ENCODE data around the gene DSCAML1. TPM values are rescaled to one million over a fixed set of nuclear protein-coding genes. Genes with fewer than 3 reads are reported as not detected.
"Not testable (repeated sequence)": the region's sequence is repeated elsewhere in the genome, so short reads cannot be mapped to it uniquely, and the experiment has no call there.

DSCAML1 gene
- total RNA-seq, 1 experiment from 2014 or later, result not detected

DNA sequence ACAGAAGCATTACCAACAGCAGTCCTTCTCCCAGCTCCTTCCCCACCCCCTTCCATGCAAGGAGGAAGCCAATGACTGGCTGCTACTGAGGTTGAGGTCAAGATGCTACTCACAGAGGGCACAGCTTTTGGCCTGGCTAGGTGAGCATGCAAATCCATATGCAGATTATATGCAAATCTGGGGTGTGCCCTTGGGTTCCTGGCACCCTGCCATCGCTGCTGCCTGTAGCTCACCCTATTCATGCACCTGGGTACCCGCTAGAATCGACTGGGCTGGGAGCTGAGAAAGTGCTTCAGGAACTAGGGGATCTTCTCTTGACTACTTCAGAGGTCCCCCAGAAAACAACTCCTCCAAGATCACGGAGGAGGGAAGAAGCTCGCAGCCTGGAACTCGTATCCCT lies 4.0 kb downstream of the DSCAML1 start:
- no peak for DNase-seq (ENCODE audit: low read depth)

DNA sequence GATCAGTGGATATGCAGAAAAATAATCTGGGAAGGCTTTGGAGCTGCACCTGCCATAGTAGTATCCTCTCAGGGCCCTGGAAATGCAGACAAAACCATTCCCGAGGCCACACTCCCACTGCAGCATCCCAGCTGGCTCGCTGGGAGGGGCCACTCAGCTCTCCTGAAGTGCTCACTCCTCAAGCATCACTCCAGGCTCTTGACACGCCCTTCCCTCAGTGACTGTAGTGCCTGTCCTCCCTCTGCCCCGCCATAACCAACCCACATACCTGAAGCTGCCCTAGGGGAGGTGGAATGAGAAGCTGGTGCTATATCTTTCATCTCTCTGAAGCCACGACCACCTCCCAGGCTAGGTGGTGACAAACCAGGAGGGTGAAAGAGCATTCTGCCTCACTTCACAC lies 4.8 kb downstream of the DSCAML1 start:
- DNase-seq (ENCODE audit: low read depth), result no peak

DNA sequence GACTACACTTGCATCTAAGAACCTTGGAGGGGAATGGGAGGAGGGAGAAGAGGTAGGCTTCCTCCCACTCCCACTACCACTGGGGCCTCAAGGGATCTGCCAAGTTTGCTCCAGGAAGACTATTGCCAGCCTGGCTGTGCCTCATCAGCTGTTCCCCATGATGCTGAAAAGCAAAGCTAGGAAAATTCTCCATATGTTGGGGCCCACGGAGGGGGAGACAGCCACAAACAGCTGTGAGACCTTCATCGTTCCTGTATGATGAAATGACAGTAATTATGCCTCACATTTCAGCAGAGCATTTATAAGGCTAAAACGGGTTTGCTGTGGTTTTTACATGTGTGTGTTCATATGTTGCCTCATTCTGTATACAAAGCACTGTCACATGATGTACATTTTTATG lies 6.7 kb downstream of the DSCAML1 start:
- DNase-seq (ENCODE audit: low read depth), result no peak

DNA sequence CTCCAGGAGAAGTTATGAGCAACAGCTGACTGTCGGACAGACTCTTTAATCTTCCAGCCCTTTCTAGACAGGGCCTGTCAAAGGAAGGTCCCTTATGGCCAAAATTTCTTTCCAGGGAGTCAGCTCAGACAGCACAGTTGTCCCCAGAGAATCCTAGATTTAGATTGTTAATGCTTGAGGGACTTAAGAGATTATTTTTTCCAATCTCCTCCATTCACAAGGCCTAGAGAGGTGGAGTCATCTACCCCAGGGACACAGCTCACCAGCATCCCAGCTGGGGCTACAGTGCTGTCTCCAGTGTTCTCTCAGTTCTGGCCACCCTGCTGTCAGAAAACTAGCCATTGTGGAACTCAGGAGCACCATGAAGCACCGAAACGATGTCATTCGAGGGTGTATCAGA lies 7.8 kb downstream of the DSCAML1 start:
- no peak for DNase-seq (ENCODE audit: low read depth)

DNA sequence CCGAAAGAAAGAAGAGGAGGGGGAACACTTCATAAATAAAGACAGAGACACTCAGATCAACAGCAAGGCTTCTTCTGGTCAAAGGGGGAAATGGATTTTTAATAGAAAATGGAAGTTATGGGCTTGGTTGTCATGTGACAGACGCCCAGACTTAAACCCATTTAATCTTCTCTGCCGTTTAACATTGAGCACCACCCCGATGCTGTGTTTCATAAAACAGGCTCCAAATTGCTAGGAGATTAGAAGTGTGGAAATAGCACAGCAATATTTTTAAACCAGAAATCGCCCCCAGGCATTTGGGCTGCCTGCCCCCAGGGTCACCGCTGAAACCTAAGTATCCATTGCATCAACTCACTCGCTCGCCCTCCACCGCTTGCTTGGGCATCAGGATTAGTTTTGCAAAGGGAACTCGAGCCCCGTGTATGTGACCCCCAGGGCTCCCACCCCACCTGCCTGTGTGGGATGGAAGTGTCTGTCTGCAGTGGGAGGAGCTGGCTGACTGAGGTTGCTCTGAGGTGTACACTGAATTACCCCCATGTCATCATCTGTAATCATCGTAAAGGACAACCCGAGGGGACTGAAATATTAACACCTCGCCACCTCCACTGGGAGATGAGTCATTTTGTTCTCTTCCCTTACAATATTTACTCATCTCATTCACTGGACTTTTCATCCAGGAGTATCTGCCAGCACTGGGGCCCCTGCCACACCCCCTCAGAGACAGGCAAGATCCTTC lies 10.7 kb downstream of the DSCAML1 start:
- peak; percentile 20 for DNase-seq (ENCODE audit: low read depth)

DNA sequence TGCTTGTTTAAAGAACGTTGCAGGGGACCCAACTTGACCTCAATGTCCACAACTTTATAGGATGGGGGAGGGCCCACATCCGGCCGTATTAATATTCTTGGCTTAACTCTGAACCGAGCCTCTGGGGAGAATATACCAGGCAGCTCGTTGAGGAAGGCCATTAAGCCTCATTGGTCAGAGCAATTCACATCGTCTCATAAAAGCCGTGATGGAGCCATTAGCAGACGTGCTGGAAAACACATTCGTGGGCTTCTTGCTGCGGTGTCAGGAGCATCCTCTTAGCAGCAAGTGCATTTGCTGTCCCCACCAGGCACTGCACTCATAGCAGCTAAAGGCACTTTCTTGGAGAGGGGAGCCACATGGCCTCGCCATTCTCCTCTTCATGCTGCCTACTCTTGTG lies 14.9 kb downstream of the DSCAML1 start:
- no peak for DNase-seq (ENCODE audit: low read depth)

DNA sequence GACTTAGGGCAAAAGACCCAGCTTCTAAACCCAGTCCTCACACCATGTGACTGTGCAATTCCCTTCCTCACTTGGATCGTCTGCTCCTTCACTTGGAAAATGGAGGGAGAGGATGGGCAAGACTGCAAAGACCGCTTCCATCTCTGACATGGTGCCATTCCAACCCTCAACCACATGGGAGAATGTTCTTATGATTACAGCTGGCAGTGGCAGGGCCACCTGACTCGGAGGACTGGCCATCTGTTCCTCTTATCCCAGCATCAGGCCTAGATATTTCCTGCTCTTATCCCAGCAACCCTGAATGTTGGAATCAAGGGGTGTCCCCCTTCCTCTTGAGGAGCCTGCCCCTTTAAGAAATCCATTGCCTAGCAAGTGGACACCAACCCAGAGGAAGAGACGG lies 15.4 kb downstream of the DSCAML1 start:
- no peak for DNase-seq (ENCODE audit: low read depth)

DNA sequence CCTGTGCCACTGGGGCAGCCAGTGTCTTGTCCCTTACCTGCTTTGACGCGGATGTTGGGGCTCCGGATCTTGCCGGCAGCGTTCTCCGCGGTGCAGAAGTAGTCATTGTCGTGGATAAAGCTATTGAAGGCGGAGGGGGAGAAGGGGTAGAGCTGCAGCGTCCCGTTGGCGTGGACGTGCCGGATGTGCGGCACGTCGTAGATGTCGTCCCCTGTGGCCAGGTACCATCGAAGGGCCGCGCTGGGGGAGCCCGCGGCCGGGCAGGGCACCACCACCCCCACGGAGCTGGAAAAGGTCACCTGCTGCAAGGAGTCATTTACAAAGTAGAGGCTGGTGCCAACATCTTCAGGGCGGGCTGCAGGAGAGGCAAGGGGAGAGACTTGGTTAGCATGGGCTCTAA lies 16.6 kb downstream of the DSCAML1 start:
- no peak for DNase-seq (ENCODE audit: low read depth)

DNA sequence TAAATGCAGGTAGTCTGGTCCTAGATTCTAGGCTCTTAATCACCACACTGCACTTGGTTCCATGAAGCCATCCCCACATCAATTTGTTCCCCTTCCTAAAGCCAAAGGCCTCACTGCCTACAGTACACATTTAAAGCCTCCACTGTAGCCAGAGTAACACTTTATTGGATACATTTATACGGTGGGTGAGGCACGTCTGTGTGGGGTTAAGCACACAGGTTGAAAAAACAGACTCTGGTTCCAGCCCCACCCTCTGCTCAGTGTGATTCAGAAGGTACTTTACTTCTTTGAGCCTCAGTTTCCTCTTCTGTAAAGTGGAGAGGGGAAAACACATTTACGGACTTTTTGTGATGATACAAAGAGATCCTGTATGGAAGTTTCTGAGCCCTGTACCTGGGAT lies 22.5 kb downstream of the DSCAML1 start:
- no peak for DNase-seq (ENCODE audit: low read depth)

DNA sequence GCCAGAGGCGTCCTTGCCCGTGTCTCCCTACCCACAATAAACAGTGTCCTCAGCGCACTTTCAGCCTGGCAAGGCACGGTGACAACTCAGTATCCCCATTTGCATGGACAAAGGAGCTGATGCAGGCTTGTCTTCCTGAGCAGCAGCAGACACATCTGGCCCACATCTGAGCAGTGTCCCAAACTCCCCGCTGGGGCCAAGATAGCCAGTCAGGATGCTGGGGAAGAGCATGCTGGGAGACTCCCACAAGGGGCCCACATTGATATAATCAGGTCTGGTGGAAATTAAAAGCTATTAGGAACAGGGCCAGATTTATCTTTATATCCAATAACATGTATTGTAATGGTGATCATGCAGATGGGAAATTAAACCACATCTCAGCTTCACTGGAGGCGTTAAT lies 24.7 kb downstream of the DSCAML1 start:
- DNase-seq (ENCODE audit: low read depth), result no peak

DNA sequence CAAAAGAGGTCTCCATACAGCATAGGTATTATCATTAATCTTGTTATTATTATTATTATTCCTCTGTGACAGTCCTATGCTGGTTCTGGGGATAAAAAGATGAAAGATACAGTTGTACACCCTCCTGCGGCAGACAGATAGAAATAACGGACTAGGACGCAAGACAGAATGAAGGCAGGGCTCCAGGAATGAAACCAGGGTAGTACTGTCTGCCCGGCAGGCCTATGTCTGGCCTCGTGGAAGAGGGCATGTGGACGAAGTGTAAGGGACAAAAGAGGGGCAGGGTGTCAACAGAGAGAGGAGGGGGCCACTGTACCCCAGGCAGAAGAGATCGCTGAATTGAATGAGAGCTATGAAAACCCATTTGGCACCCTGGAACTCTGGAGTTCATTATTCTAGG lies 25.2 kb downstream of the DSCAML1 start:
- no peak for DNase-seq (ENCODE audit: low read depth)

DNA sequence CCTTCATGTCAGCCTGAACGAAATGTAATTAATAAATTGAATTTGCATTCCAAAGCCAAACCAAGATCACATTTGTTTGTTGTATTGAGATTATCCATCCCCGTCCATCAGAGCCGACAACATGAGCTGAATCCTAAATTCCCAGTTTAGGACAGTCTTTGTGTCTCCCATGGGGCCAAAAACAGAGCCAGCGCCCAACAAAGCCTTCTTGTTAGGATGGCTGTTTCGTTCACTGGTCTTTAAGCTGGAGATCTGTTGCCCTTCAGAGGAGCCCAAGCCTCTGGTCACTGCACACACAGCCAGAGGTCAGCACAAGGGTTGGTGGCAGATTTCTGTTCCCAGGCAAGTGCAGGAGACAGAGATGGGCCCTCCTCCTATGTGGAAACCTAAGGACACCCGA lies 25.8 kb downstream of the DSCAML1 start:
- no peak for DNase-seq (ENCODE audit: low read depth)

DNA sequence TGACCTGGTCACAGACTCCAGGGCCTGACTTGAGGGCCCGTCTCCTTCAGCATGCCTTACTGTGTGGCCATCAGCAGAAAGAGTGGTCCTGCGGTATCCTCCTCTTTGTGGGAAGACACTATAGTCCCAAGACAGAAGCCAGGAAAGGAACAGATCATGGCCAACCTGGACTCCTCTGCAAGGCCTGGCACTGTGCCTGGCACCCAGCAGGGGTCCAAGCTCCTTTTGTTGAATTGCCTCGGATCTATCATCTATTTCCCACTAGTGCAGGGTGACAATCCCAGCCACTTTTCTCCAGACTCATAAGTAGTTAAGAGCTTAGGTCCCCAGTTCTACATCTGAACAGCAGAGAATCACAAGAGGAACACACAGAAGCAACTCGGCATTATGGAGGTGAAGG lies 27.0 kb downstream of the DSCAML1 start:
- no peak for DNase-seq (ENCODE audit: low read depth)

DNA sequence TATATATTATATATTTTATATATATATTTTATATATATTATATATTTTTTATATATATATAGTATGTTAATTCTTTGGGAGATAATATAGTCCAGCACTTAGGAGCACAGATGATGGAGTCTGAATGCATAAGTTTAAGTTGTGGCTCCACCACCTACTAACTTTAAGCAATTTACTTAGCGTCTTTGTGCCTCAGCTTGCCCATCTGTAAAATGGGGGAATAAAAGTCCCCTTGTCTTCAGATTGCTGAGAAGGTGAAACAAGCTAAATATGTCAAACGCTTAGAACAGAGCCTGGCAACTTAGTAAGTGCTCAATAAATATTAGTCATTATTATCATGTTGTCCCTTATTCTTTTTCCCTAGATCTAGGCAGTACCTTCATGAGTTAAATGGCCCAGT lies 27.5 kb downstream of the DSCAML1 start:
- DNase-seq (ENCODE audit: low read depth), result no peak

DNA sequence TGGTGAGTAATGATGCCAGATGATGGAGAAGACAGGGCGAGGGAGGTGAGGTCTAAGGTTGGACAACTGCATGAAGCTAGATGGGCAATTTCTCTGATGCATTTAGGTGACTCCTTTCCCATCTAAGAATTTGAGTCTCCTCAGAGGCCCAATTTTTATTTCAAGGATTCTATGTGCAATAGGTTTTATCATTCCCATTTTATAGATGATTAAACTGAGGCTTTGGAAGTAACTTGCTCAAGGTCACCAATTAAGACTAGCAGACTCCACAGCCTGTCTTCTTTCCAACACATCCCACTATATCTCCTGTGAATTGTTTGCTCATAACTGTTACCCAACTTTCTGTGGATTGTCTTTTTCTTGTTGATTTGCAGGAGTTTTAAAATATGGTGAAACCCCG lies 28.5 kb downstream of the DSCAML1 start:
- no peak for DNase-seq (ENCODE audit: low read depth)

DNA sequence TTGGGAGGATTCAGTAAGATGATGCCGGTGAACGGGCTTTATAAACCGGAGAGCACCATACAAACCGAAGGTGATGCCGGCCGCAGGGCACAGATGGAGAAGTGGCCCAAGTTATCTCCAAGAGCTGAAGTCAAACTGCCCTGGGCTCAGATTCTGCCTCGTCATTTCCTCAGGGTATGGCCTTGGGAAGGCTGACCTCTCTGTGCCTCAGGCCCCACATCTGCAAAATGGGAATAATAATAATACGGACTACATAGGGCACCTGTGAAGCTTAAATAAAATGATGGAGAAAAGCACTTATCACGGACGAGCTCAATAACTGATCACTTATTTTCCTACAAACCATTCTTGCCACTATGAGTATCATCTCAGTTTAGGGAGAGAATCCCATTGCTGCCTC lies 29.9 kb downstream of the DSCAML1 start:
- no peak for DNase-seq (ENCODE audit: low read depth)

DNA sequence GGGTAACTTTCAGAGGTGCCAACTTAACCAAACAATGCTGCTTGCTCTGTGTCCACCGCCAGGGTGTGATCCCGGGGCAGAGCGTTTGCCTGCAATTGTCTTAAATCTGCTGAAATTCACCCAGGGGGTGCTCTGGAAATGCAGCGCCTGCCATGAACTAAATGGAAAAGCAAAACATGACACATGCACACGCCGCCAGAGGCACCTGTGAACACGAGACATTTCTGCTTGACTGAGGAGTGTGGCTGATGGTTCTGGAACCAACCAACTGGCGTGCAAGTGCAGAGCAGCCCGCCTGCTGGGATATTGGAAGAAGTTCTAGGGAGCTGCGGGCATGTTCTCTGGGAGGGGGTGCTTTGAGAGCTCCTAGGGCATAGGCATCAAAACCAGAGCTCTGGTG lies 30.4 kb downstream of the DSCAML1 start:
- DNase-seq (ENCODE audit: low read depth), result no peak

DNA sequence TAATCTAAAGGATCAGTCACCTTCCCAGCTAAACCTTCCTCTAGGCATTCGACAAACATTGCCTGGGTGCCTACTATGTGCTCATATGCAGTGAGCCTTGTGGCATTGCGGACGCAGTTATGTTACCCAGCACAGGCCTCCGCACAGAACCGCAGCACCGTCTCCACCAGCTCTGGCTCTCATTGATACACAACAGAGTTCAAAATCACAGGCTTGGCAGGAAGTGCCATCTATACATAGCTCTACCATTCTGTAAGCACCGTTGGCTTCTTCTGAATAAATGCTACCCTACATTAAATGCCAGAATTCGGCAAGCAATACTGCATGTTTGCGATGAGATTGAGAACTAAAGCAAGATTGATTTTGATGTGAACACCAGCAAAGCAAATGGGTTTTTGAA lies 31.0 kb downstream of the DSCAML1 start:
- DNase-seq (ENCODE audit: low read depth), result no peak

DNA sequence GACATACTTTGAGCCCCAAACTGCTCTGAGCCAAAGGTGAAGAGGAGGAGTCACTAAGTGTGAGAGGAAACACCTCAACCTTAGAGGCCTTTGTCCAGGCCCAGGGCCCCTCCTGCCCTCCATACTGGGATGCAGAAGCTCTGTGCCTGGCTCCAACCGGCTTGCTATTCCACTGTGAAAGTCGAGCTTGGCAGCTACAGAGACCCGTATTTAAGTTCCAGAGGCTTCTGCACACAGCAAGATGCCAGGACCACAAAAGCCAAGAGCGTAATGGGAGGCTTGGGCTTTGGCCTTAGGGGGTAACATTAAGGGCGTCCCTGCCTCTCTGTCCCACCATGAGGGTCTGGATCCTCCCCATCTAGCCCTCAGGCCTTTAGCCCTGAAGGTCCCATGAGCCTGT lies 31.9 kb downstream of the DSCAML1 start:
- no peak for DNase-seq (ENCODE audit: low read depth)

DNA sequence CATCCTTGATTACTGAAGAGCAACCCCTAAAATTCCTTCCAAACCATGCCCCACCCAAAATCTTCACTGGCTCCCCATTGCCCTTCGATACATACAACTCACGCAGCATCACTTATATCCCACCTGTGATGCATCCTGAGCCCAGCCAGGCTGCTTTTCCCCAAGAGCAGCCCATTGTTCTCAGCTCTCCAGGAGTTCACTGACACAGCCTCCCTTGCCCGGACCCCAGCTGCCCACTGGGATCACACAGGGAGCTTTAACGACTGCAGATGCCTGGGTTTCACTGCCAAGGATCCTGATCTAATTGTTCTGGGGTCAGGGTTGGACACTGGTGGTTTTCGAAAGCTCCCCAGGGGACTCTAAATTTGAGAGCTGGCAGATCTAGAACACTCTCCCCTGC lies 33.6 kb downstream of the DSCAML1 start:
- DNase-seq (ENCODE audit: low read depth), result not testable (repeated sequence)

DNA sequence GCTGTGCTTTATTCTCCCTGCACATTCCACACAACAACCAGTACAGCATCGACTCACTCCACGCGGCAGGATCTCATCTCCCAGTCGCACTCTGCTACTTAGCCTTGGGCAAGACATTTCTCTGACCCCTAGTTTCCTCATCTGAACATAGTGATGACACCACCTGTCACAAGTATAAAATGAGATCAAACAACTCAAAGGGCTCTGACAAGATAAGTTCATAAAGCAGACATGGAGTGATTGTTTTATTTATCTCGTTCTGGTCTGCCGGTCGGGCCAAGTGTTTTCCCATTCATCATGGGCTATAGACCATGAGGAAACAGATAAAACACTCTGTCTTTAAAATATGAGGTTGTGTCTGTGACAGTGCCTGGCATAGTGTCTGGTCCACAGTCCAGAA lies 35.0 kb downstream of the DSCAML1 start:
- no peak for DNase-seq (ENCODE audit: low read depth)

DNA sequence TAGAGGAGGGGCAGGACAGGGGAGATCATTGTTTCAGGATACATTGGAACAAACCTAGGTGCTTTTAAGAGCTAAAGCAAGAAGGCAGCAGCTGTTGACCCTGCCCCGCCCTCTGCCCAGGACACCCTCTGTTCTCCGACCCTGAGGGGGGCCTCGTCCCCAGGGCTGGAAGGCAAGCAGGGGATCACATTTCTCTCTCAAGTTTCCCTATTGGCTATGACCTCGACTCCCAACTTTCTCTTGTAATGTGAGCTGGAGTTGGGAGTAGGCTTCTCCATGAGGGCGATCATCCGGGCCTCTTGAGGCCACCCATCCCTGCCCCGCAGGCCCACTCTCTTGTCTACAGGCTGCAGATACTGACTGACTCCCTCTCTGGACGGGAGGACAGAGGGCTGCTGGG lies 37.7 kb downstream of the DSCAML1 start:
- DNase-seq (ENCODE audit: low read depth), result no peak

DNA sequence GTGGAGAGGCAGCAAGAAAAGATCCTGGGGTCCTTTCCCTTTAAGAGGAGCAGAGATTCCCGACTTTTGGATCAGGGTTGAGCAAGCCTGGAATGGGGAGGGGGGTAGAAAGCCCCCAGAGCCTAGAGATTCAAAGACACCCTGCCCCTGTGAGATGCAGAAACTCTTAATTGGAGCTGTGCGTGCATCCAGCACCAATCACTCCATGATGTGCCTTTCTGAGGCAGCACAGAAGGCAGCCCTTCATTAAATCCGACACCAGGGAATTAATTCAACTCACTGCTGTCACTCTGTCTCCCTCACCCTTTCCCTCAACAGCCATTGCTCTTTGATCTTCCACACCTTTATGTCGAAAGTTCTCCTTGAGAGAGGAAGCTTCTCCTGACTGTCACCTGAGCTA lies 43.0 kb downstream of the DSCAML1 start:
- DNase-seq (ENCODE audit: low read depth), result no peak

DNA sequence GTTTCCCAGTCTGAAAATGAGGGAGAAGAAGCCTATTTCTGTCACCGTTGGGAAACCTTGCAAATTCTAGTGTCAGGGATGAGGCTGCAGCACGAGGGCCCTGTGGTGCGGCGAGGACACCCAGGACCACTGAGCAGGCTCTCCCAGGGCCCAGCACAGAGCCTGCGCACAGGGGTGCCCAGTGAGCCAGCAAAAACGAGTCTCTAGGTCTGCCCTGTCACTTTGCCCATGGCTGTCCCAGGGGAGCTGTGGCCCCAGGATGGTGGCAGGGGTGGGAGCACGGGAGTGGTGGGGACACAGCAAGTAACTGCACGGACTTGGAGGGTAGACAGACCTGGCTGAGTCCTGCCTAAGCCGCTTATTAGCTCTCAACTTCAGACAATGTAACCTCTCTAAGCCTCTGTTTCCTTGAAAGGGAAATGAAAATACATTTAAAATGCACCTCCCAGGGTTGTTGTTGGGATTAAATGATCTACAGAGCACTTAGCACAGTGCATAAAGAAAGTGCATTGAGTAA lies 44.2 kb downstream of the DSCAML1 start:
- no peak for DNase-seq (ENCODE audit: low read depth)
